Measurements from ENCODE around the gene ZC3H13. TPM values are rescaled to one million over a fixed set of nuclear protein-coding genes. Genes with fewer than 3 reads are reported as not detected.
"Not testable (repeated sequence)": the region's sequence is repeated elsewhere in the genome, so short reads cannot be mapped to it uniquely, and the experiment has no call there.

Gene ZC3H13
- total RNA-seq, 2 donors from 2014 or later, result 58.1 to 62.4 TPM

DNA sequence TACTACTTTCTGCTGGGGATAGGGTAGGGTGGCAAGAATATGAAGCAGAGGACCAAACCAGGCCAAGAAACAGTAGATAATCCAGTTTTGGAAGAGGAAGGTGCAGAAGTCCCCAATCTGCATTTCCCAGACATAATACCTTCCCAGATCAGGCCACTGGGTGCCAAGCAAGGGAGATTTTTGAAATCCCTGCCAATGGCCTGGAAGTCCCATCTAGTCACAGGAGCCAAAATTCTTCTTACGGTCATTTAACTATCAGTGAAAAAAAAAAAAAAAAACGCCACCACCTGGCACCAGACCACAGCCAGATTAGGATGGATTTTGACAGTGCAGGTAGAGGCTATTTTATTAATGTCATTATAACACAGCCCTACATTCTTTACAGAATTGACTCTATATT lies 57.8 kb downstream of the ZC3H13 start:
- Mint-ChIP-seq H3K9me3 (no peaks in the 10 kb centered on the region), H3K4me3 (no peak overlapping the region), H3K36me3 (ENCODE audit: low read depth) (peaks cover 12% of the 10 kb centered on the region), H3K27ac (no peak overlapping the region), H3K4me1 (no peaks in the 10 kb centered on the region), H3K27me3 (ENCODE audit: insufficient read depth) (no peaks in the 10 kb centered on the region)
- Histone ChIP-seq H3K4me3 (ENCODE audit: low read length) (no peak overlapping the region), H3K4me1 (ENCODE audit: control insufficient read depth, insufficient read depth, low read length) (no peaks in the 10 kb centered on the region), H3K9me3 (ENCODE audit: control insufficient read depth, low read length) (no peaks in the 10 kb centered on the region), H3K27ac (ENCODE audit: low read depth, low read length) (no peak overlapping the region), H3K9ac (ENCODE audit: extremely low read depth, low read length, poor library complexity, severe bottlenecking) (no peak overlapping the region), H3K27me3 (ENCODE audit: control insufficient read depth, insufficient read depth, low read length, poor library complexity, severe bottlenecking) (no peaks in the 10 kb centered on the region), H3K36me3 (ENCODE audit: control insufficient read depth, insufficient read depth, low read length) (peaks cover 38% of the 10 kb centered on the region)
- DNase-seq, result no peak
- WGBS, 2 experiments (ENCODE audit: insufficient coverage in 1 of 2, insufficient read length in 1 of 2), result 77% methylated on average over 2 of the region's 2 CpGs; no CpG with 5 or more reads in 1 of the 2 experiments
- TF ChIP-seq, protein P1, sequence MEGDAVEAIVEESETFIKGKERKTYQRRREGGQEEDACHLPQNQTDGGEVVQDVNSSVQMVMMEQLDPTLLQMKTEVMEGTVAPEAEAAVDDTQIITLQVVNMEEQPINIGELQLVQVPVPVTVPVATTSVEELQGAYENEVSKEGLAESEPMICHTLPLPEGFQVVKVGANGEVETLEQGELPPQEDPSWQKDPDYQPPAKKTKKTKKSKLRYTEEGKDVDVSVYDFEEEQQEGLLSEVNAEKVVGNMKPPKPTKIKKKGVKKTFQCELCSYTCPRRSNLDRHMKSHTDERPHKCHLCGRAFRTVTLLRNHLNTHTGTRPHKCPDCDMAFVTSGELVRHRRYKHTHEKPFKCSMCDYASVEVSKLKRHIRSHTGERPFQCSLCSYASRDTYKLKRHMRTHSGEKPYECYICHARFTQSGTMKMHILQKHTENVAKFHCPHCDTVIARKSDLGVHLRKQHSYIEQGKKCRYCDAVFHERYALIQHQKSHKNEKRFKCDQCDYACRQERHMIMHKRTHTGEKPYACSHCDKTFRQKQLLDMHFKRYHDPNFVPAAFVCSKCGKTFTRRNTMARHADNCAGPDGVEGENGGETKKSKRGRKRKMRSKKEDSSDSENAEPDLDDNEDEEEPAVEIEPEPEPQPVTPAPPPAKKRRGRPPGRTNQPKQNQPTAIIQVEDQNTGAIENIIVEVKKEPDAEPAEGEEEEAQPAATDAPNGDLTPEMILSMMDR (conservative IDR thresholded peaks at IDR 0.05), result no peak

DNA sequence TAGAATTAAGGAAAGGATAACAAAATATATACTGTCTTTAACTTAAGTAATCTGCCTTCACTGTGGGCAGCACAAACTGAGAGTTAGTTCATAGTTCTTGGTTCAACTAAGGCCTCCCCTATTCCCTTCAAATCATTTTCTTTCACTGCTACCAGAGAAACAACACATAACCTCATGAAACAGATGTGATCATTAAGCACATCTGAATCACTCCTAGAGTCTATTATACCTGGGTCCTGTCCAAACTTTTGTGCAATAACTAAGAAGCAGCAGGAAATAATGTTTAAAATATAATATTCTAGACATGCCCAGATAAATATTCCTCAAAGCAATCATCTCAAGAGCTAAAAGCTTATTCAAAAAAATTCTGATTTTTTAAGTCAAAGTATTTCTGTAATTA lies 62.9 kb downstream of the ZC3H13 start:
- TF ChIP-seq, protein P1 (conservative IDR thresholded peaks at IDR 0.05), result no peak
- H3K27ac ChIP-seq (ENCODE audit: low read depth, low read length), result no peak overlapping the region

DNA sequence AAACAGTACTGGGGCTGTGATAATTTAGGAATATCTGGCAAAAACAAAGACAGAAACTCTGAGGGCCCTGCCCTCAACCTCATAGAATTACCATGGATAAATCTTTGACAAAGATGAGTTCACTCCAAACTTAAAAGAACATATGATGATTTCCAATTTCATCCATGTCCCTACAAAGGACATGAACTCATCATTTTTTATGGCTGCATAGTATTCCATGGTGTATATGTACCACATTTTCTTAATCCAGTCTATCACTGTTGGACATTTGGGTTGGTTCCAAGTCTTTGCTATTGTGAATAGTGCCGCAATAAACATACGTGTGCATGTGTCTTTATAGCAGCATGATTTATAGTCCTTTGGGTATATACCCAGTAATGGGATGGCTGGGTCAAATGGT lies 71.4 kb downstream of the ZC3H13 start:
- H3K36me3 Mint-ChIP-seq (ENCODE audit: low read depth), result peaks cover 63% of the 10 kb centered on the region
- not testable (repeated sequence) for H3K4me3 ChIP-seq (ENCODE audit: low read length); H3K27ac Mint-ChIP-seq; H3K9me3 ChIP-seq (ENCODE audit: control insufficient read depth, low read length); H3K9me3 Mint-ChIP-seq; DNase-seq; H3K4me1 ChIP-seq (ENCODE audit: control insufficient read depth, insufficient read depth, low read length); H3K4me3 Mint-ChIP-seq; H3K27me3 Mint-ChIP-seq (ENCODE audit: insufficient read depth); H3K27ac ChIP-seq (ENCODE audit: low read depth, low read length); H3K4me1 Mint-ChIP-seq; H3K27me3 ChIP-seq (ENCODE audit: control insufficient read depth, insufficient read depth, low read length, poor library complexity, severe bottlenecking); H3K9ac ChIP-seq (ENCODE audit: extremely low read depth, low read length, poor library complexity, severe bottlenecking)
- no CpG with 5 or more reads among the region's 2 CpGs for WGBS, 2 experiments (ENCODE audit: insufficient coverage in 1 of 2, insufficient read length in 1 of 2)
- H3K36me3 ChIP-seq (ENCODE audit: control insufficient read depth, insufficient read depth, low read length), result peaks cover 61% of the 10 kb centered on the region

More for the DNA sequence above, 62.9 kb downstream of the ZC3H13 start:
- no peak overlapping the region for H3K4me3 Mint-ChIP-seq
- no peaks in the 10 kb centered on the region for H3K9me3 Mint-ChIP-seq
- no peak for DNase-seq
- H3K27me3 Mint-ChIP-seq (ENCODE audit: insufficient read depth), result no peaks in the 10 kb centered on the region
- Histone ChIP-seq H3K4me3 (ENCODE audit: low read length) (no peak overlapping the region), H3K4me1 (ENCODE audit: control insufficient read depth, insufficient read depth, low read length) (no peaks in the 10 kb centered on the region), H3K9me3 (ENCODE audit: control insufficient read depth, low read length) (peaks cover 5% of the 10 kb centered on the region), H3K27me3 (ENCODE audit: control insufficient read depth, insufficient read depth, low read length, poor library complexity, severe bottlenecking) (no peaks in the 10 kb centered on the region), H3K9ac (ENCODE audit: extremely low read depth, low read length, poor library complexity, severe bottlenecking) (no peak overlapping the region), H3K36me3 (ENCODE audit: control insufficient read depth, insufficient read depth, low read length) (peaks cover 56% of the 10 kb centered on the region)
- no peak overlapping the region for H3K27ac Mint-ChIP-seq
- no peaks in the 10 kb centered on the region for H3K4me1 Mint-ChIP-seq
- peaks cover 39% of the 10 kb centered on the region for H3K36me3 Mint-ChIP-seq (ENCODE audit: low read depth)

DNA sequence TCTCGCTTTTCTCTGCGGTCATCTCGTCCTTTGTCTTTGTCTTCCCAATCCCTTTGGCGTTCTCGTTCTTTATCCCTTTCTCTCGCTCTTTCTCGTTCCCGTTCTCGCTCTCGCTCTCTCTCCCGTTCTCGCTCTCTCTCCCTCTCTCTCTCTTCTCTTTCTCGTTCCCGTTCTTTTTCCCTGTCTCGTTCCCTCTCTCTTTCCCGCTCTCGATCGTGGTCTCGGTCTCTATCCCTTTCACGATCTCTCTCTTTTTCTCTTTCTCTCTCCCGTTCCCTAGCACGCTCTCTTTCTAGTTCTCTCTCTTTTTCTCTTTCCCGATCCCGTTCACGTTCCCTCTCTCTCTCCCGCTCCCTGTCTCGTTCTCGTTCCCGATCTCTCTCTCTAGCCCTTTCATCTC lies 77.2 kb downstream of the ZC3H13 start:
- no peak for DNase-seq
- Mint-ChIP-seq H3K9me3 (no peaks in the 10 kb centered on the region), H3K36me3 (ENCODE audit: low read depth) (peaks cover 60% of the 10 kb centered on the region), H3K27ac (peak overlapping the region; percentile 2), H3K27me3 (ENCODE audit: insufficient read depth) (no peaks in the 10 kb centered on the region), H3K4me1 (no peaks in the 10 kb centered on the region), H3K4me3 (no peak overlapping the region)
- H3K9me3 ChIP-seq (ENCODE audit: control insufficient read depth, low read length), result no peaks in the 10 kb centered on the region
- TF ChIP-seq, protein P1 (conservative IDR thresholded peaks at IDR 0.05), result no peak
- no peaks in the 10 kb centered on the region for H3K4me1 ChIP-seq (ENCODE audit: control insufficient read depth, insufficient read depth, low read length)
- no peaks in the 10 kb centered on the region for H3K27me3 ChIP-seq (ENCODE audit: control insufficient read depth, insufficient read depth, low read length, poor library complexity, severe bottlenecking)
- WGBS, 2 experiments (ENCODE audit: insufficient coverage in 1 of 2, insufficient read length in 1 of 2), result 96 to 98% methylated on average over 29 of the region's 29 CpGs
- peaks cover 81% of the 10 kb centered on the region for H3K36me3 ChIP-seq (ENCODE audit: control insufficient read depth, insufficient read depth, low read length)
- H3K4me3 ChIP-seq (ENCODE audit: low read length), result no peak overlapping the region
- H3K9ac ChIP-seq (ENCODE audit: extremely low read depth, low read length, poor library complexity, severe bottlenecking), result no peak overlapping the region
- no peak overlapping the region for H3K27ac ChIP-seq (ENCODE audit: low read depth, low read length)
